GM23338 (cell line): ENCODE measurements around the gene SYT17. TPM values are rescaled to one million over a fixed set of nuclear protein-coding genes. Genes with fewer than 3 reads are reported as not detected.

Source experiments
- ATAC-seq: fragments of 200-7000 bp; cut with Tn5 transposase; 3 replicates; pipeline ENCODE4 v1.9.1; 2020
- DNase-seq: peaks from one replicate; pipeline ENCODE4 v3.0.0-alpha.2; 2015; ENCODE audit warnings: low spot score
- H2AFZ ChIP-seq: fragments of 200-600 bp; sonication (generic); 2 replicates; pipeline ENCODE4 v1.8.0; 2016; ENCODE audit warnings: antibody characterized with exemption, mild to moderate bottlenecking, moderate library complexity
- H3F3A ChIP-seq: fragments of 200-600 bp; sonication (generic); replicated peaks from 2 replicates; pipeline ENCODE4 v1.8.0; 2017; ENCODE audit warnings: antibody characterized with exemption, mixed run types, low read depth
- H3K27ac ChIP-seq: fragments of 200-600 bp; sonication (generic); 2 replicates; pipeline ENCODE4 v1.6.1; 2016; ENCODE audit warnings: low read depth
- H3K27me3 ChIP-seq: fragments of 200-600 bp; sonication (generic); 2 replicates; pipeline ENCODE4 v1.8.0; 2016; ENCODE audit warnings: mild to moderate bottlenecking, mixed run types, moderate library complexity; ENCODE audit not compliant: insufficient read depth
- H3K36me3 ChIP-seq: fragments of 200-600 bp; sonication (generic); 2 replicates; pipeline ENCODE4 v1.8.0; 2016; ENCODE audit warnings: mild to moderate bottlenecking; ENCODE audit not compliant: insufficient read depth
- H3K4me1 ChIP-seq: fragments of 200-600 bp; sonication (generic); 2 replicates; pipeline ENCODE4 v1.8.0; 2016; ENCODE audit warnings: mild to moderate bottlenecking, moderate library complexity; ENCODE audit not compliant: insufficient read depth
- H3K4me2 ChIP-seq: fragments of 200-600 bp; sonication (generic); 2 replicates; pipeline ENCODE4 v1.7.1; 2017; ENCODE audit warnings: mixed run types
- H3K4me3 ChIP-seq: fragments of 200-600 bp; sonication (generic); 2 replicates; pipeline ENCODE4 v1.6.1; 2016; ENCODE audit warnings: mixed run types
- H3K79me2 ChIP-seq: fragments of 200-600 bp; sonication (generic); replicated peaks from 2 replicates; pipeline ENCODE4 v1.8.0; 2017; ENCODE audit warnings: mild to moderate bottlenecking; ENCODE audit not compliant: insufficient read depth
- H3K9me2 ChIP-seq: fragments of 200-600 bp; sonication (generic); 2 replicates; pipeline ENCODE4 v1.8.0; 2017; ENCODE audit not compliant: insufficient read depth
- H4K20me1 ChIP-seq: fragments of 200-600 bp; sonication (generic); replicated peaks from 2 replicates; pipeline ENCODE4 v1.8.0; 2017; ENCODE audit warnings: mild to moderate bottlenecking; ENCODE audit not compliant: insufficient read depth
- H3K27ac Mint-ChIP-seq: 2 replicates; pipeline ENCODE4 v1.8.0; 2020; ENCODE audit warnings: inconsistent platforms, mild to moderate bottlenecking, moderate library complexity, mixed read lengths
- H3K27me3 Mint-ChIP-seq: 3 replicates; pipeline ENCODE4 v1.8.0; 2022; ENCODE audit warnings: low read depth, mild to moderate bottlenecking, moderate library complexity, mixed read lengths, inconsistent platforms; ENCODE audit not compliant: insufficient read depth, poor library complexity
- H3K36me3 Mint-ChIP-seq: 3 replicates; pipeline ENCODE4 v1.8.0; 2021; ENCODE audit warnings: low read depth, mild to moderate bottlenecking, inconsistent platforms, moderate library complexity, mixed read lengths
- H3K4me1 Mint-ChIP-seq: 3 replicates; pipeline ENCODE4 v1.8.0; 2020; ENCODE audit warnings: mild to moderate bottlenecking, inconsistent platforms, mixed read lengths
- H3K4me3 Mint-ChIP-seq: 3 replicates; pipeline ENCODE4 v1.8.0; 2021; ENCODE audit warnings: moderate library complexity, mild to moderate bottlenecking, inconsistent platforms, mixed read lengths
- H3K9me3 Mint-ChIP-seq: 3 replicates; pipeline ENCODE4 v1.8.0; 2020; ENCODE audit warnings: moderate library complexity, mild to moderate bottlenecking, inconsistent platforms, mixed read lengths
- ETS1 ChIP-seq: IDR thresholded peaks from 2 replicates; pipeline ENCODE4 v1.6.1; 2016; ENCODE audit warnings: antibody characterized with exemption
- EZH2 ChIP-seq: fragments of 200-600 bp; sonication (generic); IDR thresholded peaks from one replicate; pipeline ENCODE4 v1.8.0; 2017; ENCODE audit warnings: antibody characterized with exemption, mild to moderate bottlenecking, low read depth; ENCODE audit not compliant: unreplicated experiment
- JUNB ChIP-seq: IDR thresholded peaks from one replicate; pipeline ENCODE4 v1.6.1; 2016; ENCODE audit warnings: antibody characterized with exemption; ENCODE audit not compliant: unreplicated experiment
- NANOG ChIP-seq: IDR thresholded peaks from 2 replicates; pipeline ENCODE4 v1.6.1; 2016; ENCODE audit warnings: antibody characterized with exemption, borderline replicate concordance
- POLR2AphosphoS5 ChIP-seq: IDR thresholded peaks from 2 replicates; pipeline ENCODE4 v1.6.1; 2016; ENCODE audit warnings: antibody characterized with exemption, low read depth
- REST ChIP-seq: IDR thresholded peaks from one replicate; pipeline ENCODE4 v1.6.1; 2018; ENCODE audit warnings: antibody characterized with exemption; ENCODE audit not compliant: unreplicated experiment
- STAT1 ChIP-seq: IDR thresholded peaks from one replicate; pipeline ENCODE4 v1.6.1; 2016; ENCODE audit warnings: antibody characterized with exemption; ENCODE audit not compliant: unreplicated experiment
- ZNF114 ChIP-seq: fragments of 250-450 bp; sonication (Bioruptor Pico); IDR thresholded peaks from 2 replicates; pipeline ENCODE4 v1.5.0; 2020; ENCODE audit warnings: mild to moderate bottlenecking, moderate library complexity
- ZNF331 ChIP-seq: fragments of 250-450 bp; sonication (Bioruptor Pico); IDR thresholded peaks from 2 replicates; pipeline ENCODE4 v1.5.0; 2020; ENCODE audit warnings: low read depth, mild to moderate bottlenecking, moderate library complexity
- polyA plus RNA-seq: library from polyadenylated mRNA; unstranded; fragments of >200 nt; fragmentation: Nextera tagmentation; extraction: Ambion mirVana; gene quantifications from 2 replicates; pipeline ENCODE4 v1.2.1, GENCODE V29; 2016
- total RNA-seq: library from RNA; depleted of rRNA; stranded (reverse); fragments of >200 nt; shearing (Covaris generic); gene quantifications from 2 replicates; pipeline ENCODE4 v1.2.3, GENCODE V29; 2014

SYT17 gene
- total and polyA plus RNA-seq, 2 experiments from 2014 or later, result 5.3 to 9.5 TPM

- peak; percentile 84 for DNase-seq
- no peak overlapping the region for H3K27ac ChIP-seq
These were observed 139.7 kb downstream of the SYT17 start for GRCh38 chr16:19307587-19308241.

GRCh38 chr16:19308392-19308791, 140.4 kb downstream of the SYT17 start:
- H3K9me2 ChIP-seq, result 0 out of 2 replicates have a peak, but pooled peaks cover 3% of the 10 kb centered on the region
- H3K4me1 ChIP-seq, result no peaks in the 10 kb centered on the region
- peaks cover 12% of the 10 kb centered on the region for H3K36me3 Mint-ChIP-seq
- H3K4me3 Mint-ChIP-seq, result no peak overlapping the region
- H3K27me3 ChIP-seq, result no peaks in the 10 kb centered on the region
- peaks cover 4% of the 10 kb centered on the region for H3K27me3 Mint-ChIP-seq
- no peaks in the 10 kb centered on the region for H4K20me1 ChIP-seq
- ATAC-seq (no peak), DNase-seq (no peak)
- no peak overlapping the region for H3K27ac ChIP-seq
- peaks cover 13% of the 10 kb centered on the region for H3K9me3 Mint-ChIP-seq
- H3K36me3 ChIP-seq, result no peaks in the 10 kb centered on the region
- H3K4me2 ChIP-seq, result no peak overlapping the region
- H3K4me3 ChIP-seq, result no peak overlapping the region
- H3K4me1 Mint-ChIP-seq, result peaks cover 2% of the 10 kb centered on the region; the same call in 2 of the 3 replicates
- H3F3A ChIP-seq, result no peaks in the 10 kb centered on the region
- H3K79me2 ChIP-seq, result no peaks in the 10 kb centered on the region
- no peak overlapping the region for H3K27ac Mint-ChIP-seq
- H2AFZ ChIP-seq, result no peak overlapping the region
- TF ChIP-seq REST (no peak), ZNF114 (no peak), NANOG (no peak), EZH2 (no peak), ETS1 (no peak), STAT1 (no peak), POLR2AphosphoS5 (no peak), ZNF331 (no peak), JUNB (no peak)

More at GRCh38 chr16:19307587-19308241, 139.7 kb downstream of the SYT17 start:
- Mint-ChIP-seq H3K27ac (no peak overlapping the region), H3K4me1 (peaks cover 2% of the 10 kb centered on the region; the same call in 2 of the 3 replicates), H3K4me3 (no peak overlapping the region), H3K36me3 (peaks cover 6% of the 10 kb centered on the region), H3K27me3 (peaks cover 4% of the 10 kb centered on the region), H3K9me3 (peaks cover 6% of the 10 kb centered on the region)
- no peak overlapping the region for H3K4me2 ChIP-seq
- no peaks in the 10 kb centered on the region for H3K36me3 ChIP-seq
- no peaks in the 10 kb centered on the region for H3F3A ChIP-seq
- no peaks in the 10 kb centered on the region for H3K79me2 ChIP-seq
- no peak overlapping the region for H2AFZ ChIP-seq
- no peaks in the 10 kb centered on the region for H4K20me1 ChIP-seq
- no peak overlapping the region for H3K4me3 ChIP-seq
- TF ChIP-seq REST (peak; percentile 92), STAT1 (no peak)
- peak; percentile 90 for ATAC-seq
- H3K27me3 ChIP-seq, result no peaks in the 10 kb centered on the region
- no peaks in the 10 kb centered on the region for H3K4me1 ChIP-seq
- H3K9me2 ChIP-seq, result 0 out of 2 replicates have a peak, but pooled peaks cover 3% of the 10 kb centered on the region
